Uterus (tissue), 2 donors: Measurements from ENCODE around the gene ZNF263.

Experiments used
- POLR2A ChIP-seq, 2 donors: fragments of 450-650 bp; IDR thresholded peaks; one replicate each; pipeline ENCODE4 v1.6.1; 2016; ENCODE audit warnings: antibody characterized with exemption in 2 of 2, mild to moderate bottlenecking in 1 of 2, moderate library complexity in 1 of 2
- TF ChIP-seq, protein P1 (sequence below), 4 experiments: fragments of 200-600 bp in 2 of 4; fragments of 450-650 bp in 2 of 4; sonication (generic) in 2 of 4; IDR thresholded peaks; one replicate each; pipeline ENCODE4 v1.5.1; 2016 to 2019; ENCODE audit warnings: antibody characterized with exemption in 4 of 4, mild to moderate bottlenecking in 2 of 4, moderate library complexity in 1 of 4

DNA sequence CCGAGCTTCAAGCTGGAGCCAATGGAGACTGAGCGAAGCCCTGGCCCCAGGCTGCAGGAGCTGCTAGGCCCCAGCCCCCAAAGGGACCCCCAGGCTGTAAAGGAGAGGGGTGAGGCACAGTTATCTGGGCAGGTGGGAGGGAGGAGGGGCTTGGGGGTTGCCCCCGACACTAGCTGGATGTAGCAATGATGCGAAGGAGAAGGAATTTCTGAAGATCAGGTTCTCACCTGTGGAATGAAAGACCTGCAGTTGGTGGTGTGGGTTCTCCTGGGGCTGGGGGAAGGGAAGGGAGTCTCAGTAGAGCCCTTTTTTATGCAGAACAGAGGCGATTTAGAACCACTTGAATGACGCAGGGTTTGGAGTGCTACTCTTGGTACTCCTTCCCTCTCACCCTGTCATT lies 1.8 kb downstream of the ZNF263 start:
- TF ChIP-seq, protein P1, sequence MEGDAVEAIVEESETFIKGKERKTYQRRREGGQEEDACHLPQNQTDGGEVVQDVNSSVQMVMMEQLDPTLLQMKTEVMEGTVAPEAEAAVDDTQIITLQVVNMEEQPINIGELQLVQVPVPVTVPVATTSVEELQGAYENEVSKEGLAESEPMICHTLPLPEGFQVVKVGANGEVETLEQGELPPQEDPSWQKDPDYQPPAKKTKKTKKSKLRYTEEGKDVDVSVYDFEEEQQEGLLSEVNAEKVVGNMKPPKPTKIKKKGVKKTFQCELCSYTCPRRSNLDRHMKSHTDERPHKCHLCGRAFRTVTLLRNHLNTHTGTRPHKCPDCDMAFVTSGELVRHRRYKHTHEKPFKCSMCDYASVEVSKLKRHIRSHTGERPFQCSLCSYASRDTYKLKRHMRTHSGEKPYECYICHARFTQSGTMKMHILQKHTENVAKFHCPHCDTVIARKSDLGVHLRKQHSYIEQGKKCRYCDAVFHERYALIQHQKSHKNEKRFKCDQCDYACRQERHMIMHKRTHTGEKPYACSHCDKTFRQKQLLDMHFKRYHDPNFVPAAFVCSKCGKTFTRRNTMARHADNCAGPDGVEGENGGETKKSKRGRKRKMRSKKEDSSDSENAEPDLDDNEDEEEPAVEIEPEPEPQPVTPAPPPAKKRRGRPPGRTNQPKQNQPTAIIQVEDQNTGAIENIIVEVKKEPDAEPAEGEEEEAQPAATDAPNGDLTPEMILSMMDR (IDR thresholded peaks at IDR 0.05), result no peak
- no peak for TF ChIP-seq POLR2A (IDR thresholded peaks at IDR 0.05)
